Naive thymus-derived CD4-positive, alpha-beta T cell (primary cell): ENCODE results near the gene SEPHS2. TPM values are rescaled to one million over a fixed set of nuclear protein-coding genes. Genes with fewer than 3 reads are reported as not detected.
A peak's percentile ranks its signal among the peaks of the same experiment; 100 is the strongest.

Source experiments
- ATAC-seq: fragments of 150-1000 bp; cut with Tn5 transposase; 2 replicates; pipeline ENCODE4 v1.10.0; 2021; ENCODE audit warnings: mild to moderate bottlenecking, moderate library complexity
- CTCF ChIA-PET: fragments of 350-600 bp; sonication (Branson Sonifier 250); formaldehyde crosslinking; loops from one replicate; lab custom pipeline; 2021; ENCODE audit warnings: antibody characterized with exemption; lab: Charles Lee
- POLR2A ChIA-PET: fragments of 350-600 bp; sonication (Branson Sonifier 250); formaldehyde crosslinking; loops from one replicate; lab custom pipeline; 2021; ENCODE audit warnings: antibody characterized with exemption, inconsistent platforms; lab: Charles Lee
- DNase-seq, 9 donors: peaks; one replicate each; pipeline versions ENCODE4 v3.0.0 to v3.0.0-alpha.2; 2020 to 2022; ENCODE audit warnings: mixed read lengths in 1 of 9
- H3K27ac ChIP-seq: one replicate; pipeline ENCODE4 v1.7.0; 2013; ENCODE audit warnings: mild to moderate bottlenecking, low read depth, low read length, moderate library complexity
- H3K27me3 ChIP-seq, 2 donors: one replicate each; pipeline ENCODE4 v1.7.0; 2013; ENCODE audit warnings: low read length in 2 of 2, mild to moderate bottlenecking in 2 of 2, moderate library complexity in 2 of 2; ENCODE audit not compliant: control insufficient read depth in 2 of 2, insufficient read depth in 2 of 2
- H3K36me3 ChIP-seq, 3 experiments: 1 replicate in 2 of 3; 2 replicates in 1 of 3; pipeline ENCODE4 v1.7.0; 2013; ENCODE audit warnings: low read length in 3 of 3, mild to moderate bottlenecking in 3 of 3, moderate library complexity in 1 of 3; ENCODE audit not compliant: insufficient read depth in 3 of 3, control insufficient read depth in 2 of 3
- H3K4me1 ChIP-seq, 2 donors: one replicate each; pipeline ENCODE4 v1.7.0; 2013; ENCODE audit warnings: low read length in 2 of 2, mild to moderate bottlenecking in 2 of 2, moderate library complexity in 1 of 2; ENCODE audit not compliant: control insufficient read depth in 2 of 2, insufficient read depth in 2 of 2
- H3K4me3 ChIP-seq: 2 replicates; pipeline ENCODE4 v1.7.0; 2013; ENCODE audit warnings: mild to moderate bottlenecking, low read length
- H3K9me3 ChIP-seq, 3 experiments: 1 replicate in 2 of 3; 2 replicates in 1 of 3; pipeline ENCODE4 v1.7.0; 2013; ENCODE audit warnings: low read length in 3 of 3; ENCODE audit not compliant: control insufficient read depth in 2 of 3
- H3K27ac Mint-ChIP-seq, 9 donors: one replicate each; pipeline ENCODE4 v1.8.0; 2020 to 2022; ENCODE audit warnings: mixed read lengths in 9 of 9, mild to moderate bottlenecking in 8 of 9, moderate library complexity in 5 of 9, inconsistent platforms in 2 of 9
- H3K27me3 Mint-ChIP-seq, 5 donors: one replicate each; pipeline ENCODE4 v1.8.0; 2021 to 2022; ENCODE audit warnings: mixed read lengths in 5 of 5, mild to moderate bottlenecking in 1 of 5
- H3K36me3 Mint-ChIP-seq, 5 donors: one replicate each; pipeline ENCODE4 v1.8.0; 2020 to 2022; ENCODE audit warnings: mixed read lengths in 5 of 5, mild to moderate bottlenecking in 3 of 5, inconsistent platforms in 1 of 5
- H3K4me1 Mint-ChIP-seq, 7 donors: one replicate each; pipeline ENCODE4 v1.8.0; 2020 to 2022; ENCODE audit warnings: mixed read lengths in 7 of 7, mild to moderate bottlenecking in 3 of 7, inconsistent platforms in 1 of 7
- H3K4me3 Mint-ChIP-seq, 10 donors: one replicate each; pipeline ENCODE4 v1.8.0; 2020 to 2022; ENCODE audit warnings: mild to moderate bottlenecking in 10 of 10, mixed read lengths in 10 of 10, moderate library complexity in 6 of 10, inconsistent platforms in 2 of 10
- H3K9me3 Mint-ChIP-seq, 11 donors: one replicate each; pipeline ENCODE4 v1.8.0; 2020 to 2022; ENCODE audit warnings: mixed read lengths in 11 of 11, mild to moderate bottlenecking in 4 of 11, inconsistent platforms in 1 of 11, moderate library complexity in 1 of 11
- intact Hi-C, 2 donors: fragments of 100-400 bp; cut with micrococcal nuclease; formaldehyde crosslinking; loops; one replicate each; pipeline ENCODE4 v1.15.1; 2023
- polyA plus RNA-seq, 2 donors: library from polyadenylated mRNA; unstranded; fragments of 300-500 nt; fragmentation: Illumina TruSeq; gene quantifications; one replicate each; pipeline ENCODE4 v1.2.3, GENCODE V29; 2021
- total RNA-seq, 6 experiments: library from RNA in 5 of 6; stranded (reverse) in 5 of 6; gene quantifications; 1 replicate in 5 of 6; 2 replicates in 1 of 6; pipeline ENCODE4 v1.2.3 and lab custom pipeline; 2021 to 2026

Gene SEPHS2
- total and polyA plus RNA-seq, 7 experiments from 2014 or later = 20.9 to 83.9 (median 50.3) TPM

DNA sequence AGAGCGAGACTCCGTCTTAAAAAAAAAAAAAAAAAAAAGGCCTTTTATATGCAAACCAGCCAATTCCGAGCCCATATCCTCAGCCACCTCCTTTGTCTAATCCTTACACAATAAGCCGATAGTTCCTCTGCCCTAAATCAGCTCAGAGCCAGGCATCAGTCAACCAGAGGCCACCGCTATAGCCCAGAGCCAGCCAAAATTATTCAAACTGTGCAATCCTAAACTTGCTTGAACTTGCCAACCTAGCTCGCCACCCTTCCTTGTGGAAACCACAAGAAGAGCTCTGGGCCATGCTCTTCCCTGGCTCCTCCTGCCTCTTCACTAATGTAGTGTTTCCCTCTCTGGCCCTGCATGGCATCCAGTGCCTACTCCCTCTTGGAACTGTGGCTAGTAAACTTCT lies 44.5 kb upstream of the SEPHS2 start:
- H3K27ac Mint-ChIP-seq = peak overlapping the region in 8 of 9 donors; percentile 34 to 92 (median 58)
- H3K36me3 ChIP-seq = peaks cover 20 to 85% (median 38%) of the 10 kb centered on the region in 3 experiments
- no peaks in the 10 kb centered on the region for H3K9me3 ChIP-seq
- H3K27ac ChIP-seq = no peak overlapping the region
- no peak overlapping the region for H3K4me3 ChIP-seq
- peaks cover 0 to 7% of the 10 kb centered on the region in 2 donors for H3K4me1 ChIP-seq
- CTCF ChIA-PET = interaction anchor here (1.0 kb wide), 1 partner anchor 56 kb away, joined by 3 read pairs; no protein-coding TSS in a partner anchor
- peaks cover 15 to 44% (median 27%) of the 10 kb centered on the region in 5 donors for H3K36me3 Mint-ChIP-seq
- DNase-seq = no peak
- POLR2A ChIA-PET = interaction anchor here (0.7 to 2.6 kb wide), 8 partner anchors 10 to 207 kb away, joined by 3 to 10 read pairs (median 4); partner anchors contain the start of gene DCTPP1
- no peak for ATAC-seq
- H3K4me1 Mint-ChIP-seq = peaks cover 16 to 48% (median 29%) of the 10 kb centered on the region in 7 donors
- peaks cover 0 to 2% (median 0%) of the 10 kb centered on the region in 11 donors for H3K9me3 Mint-ChIP-seq
- H3K27me3 Mint-ChIP-seq = no peaks in the 10 kb centered on the region
- H3K4me3 Mint-ChIP-seq = no peak overlapping the region
- intact Hi-C loops = no loop called here
- no peaks in the 10 kb centered on the region for H3K27me3 ChIP-seq

DNA sequence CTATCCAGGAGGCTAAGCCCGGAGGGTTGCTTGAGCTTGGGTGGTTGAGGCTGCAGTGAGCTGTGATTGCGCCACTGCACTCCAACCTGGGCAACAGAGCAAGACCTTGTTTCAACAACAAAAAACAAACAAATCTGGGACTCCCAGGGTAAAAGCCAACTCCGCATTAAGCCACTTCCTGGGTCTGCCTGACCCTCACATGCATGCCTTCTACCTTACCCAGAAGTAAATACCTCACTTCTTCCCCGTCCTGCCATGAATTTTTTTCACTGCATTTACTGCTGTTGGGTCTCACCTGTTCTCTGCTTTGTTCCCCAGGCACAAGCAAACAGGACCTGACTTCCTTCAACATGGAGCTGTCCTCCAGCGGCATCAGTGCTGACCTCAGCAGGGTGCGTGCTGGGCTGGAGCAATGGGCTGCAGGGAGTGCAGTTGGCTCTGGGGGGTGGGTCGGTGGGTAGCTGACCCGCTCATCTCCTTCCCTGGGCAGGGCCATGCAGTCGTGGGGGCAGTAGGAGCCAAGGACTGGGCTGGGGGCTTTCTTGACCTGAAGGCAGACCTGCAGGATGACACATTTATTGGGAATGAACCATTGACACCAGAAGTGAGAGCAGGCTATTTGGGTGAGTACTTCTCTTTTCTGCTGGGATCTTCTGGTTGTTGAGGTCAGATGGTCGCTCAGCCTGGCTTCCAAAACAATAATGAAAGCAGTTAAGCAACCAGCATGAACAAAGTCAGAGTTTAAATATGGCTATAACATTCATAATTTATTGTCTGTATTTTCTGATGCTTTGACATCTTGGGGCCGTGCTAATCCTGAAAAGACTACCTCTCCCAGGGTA lies 43.3 kb upstream of the SEPHS2 start:
- DNase-seq = no peak
- H3K27ac Mint-ChIP-seq = peak overlapping the region in 8 of 9 donors; percentile 40 to 83 (median 72)
- intact Hi-C loops = no loop called here
- no peaks in the 10 kb centered on the region for H3K27me3 ChIP-seq
- no peaks in the 10 kb centered on the region for H3K27me3 Mint-ChIP-seq
- ChIA-PET CTCF (interaction anchor here (0.6 kb wide), 1 partner anchor 70 kb away, joined by 4 read pairs; no protein-coding TSS in a partner anchor), POLR2A (interaction anchor here (0.9 to 1.9 kb wide), 5 partner anchors 16 to 121 kb away, joined by 3 to 6 read pairs (median 3); partner anchors contain the start of gene ZNF689)
- no peak for ATAC-seq
- H3K36me3 Mint-ChIP-seq = peaks cover 15 to 46% (median 20%) of the 10 kb centered on the region in 5 donors
- peaks cover 0 to 2% (median 0%) of the 10 kb centered on the region in 11 donors for H3K9me3 Mint-ChIP-seq
- H3K36me3 ChIP-seq = peaks cover 12 to 85% (median 30%) of the 10 kb centered on the region in 3 experiments
- peaks cover 0 to 7% of the 10 kb centered on the region in 2 donors for H3K4me1 ChIP-seq
- peak overlapping the region; percentile 32 for H3K27ac ChIP-seq
- peaks cover 16 to 51% (median 27%) of the 10 kb centered on the region in 7 donors for H3K4me1 Mint-ChIP-seq
- H3K4me3 ChIP-seq = no peak overlapping the region
- no peaks in the 10 kb centered on the region for H3K9me3 ChIP-seq
- no peak overlapping the region for H3K4me3 Mint-ChIP-seq

DNA sequence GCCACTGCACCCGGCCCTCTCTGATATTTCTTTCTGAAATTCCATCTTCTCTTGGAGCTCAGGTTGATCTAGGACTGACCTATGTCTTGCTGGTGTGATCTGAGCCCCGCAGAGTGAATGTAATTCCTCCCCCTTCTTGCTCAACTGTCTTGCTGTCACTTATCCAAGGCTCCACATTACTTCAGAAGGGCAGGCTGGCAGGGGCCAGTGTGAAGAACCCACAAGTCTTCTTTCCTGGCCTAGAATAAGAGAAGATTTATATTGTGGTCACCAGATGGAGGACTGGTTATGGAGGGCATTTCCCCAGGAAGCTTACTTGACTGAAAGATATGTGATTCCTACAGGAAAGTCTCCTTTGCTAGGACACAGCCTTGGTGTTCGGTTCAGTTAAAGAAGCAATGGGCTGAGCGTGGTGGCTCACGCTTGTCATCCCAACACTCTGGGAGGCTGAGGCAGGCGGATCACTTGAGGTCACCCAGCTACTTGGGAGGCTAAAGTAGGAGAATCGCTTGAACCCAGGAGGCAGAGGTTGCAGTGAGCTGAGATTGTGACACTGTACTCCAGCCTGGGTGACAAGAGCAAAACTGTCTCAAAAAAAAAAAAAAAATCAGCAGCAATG lies 40.3 kb upstream of the SEPHS2 start:
- Mint-ChIP-seq H3K9me3 (peaks cover 0 to 2% (median 0%) of the 10 kb centered on the region in 11 donors), H3K4me3 (peak overlapping the region in 1 of 10 donors; percentile 17), H3K27ac (peak overlapping the region; percentile 47 to 90 (median 71)), H3K36me3 (peaks cover 19 to 57% (median 22%) of the 10 kb centered on the region in 5 donors), H3K27me3 (no peaks in the 10 kb centered on the region), H3K4me1 (peaks cover 18 to 58% (median 30%) of the 10 kb centered on the region in 7 donors)
- ATAC-seq = no peak
- peaks cover 0 to 11% of the 10 kb centered on the region in 2 donors for H3K4me1 ChIP-seq
- no peak overlapping the region for H3K4me3 ChIP-seq
- ChIA-PET POLR2A (interaction anchor here (0.6 to 1.8 kb wide), 7 partner anchors 9 to 66 kb away, joined by 3 to 7 read pairs (median 5); no protein-coding TSS in a partner anchor), CTCF (interaction anchor here (0.7 kb wide), 1 partner anchor 14 kb away, joined by 5 read pairs; no protein-coding TSS in a partner anchor)
- H3K27me3 ChIP-seq = no peaks in the 10 kb centered on the region
- intact Hi-C loops = no loop called here
- H3K9me3 ChIP-seq = no peaks in the 10 kb centered on the region
- peak overlapping the region; percentile 43 for H3K27ac ChIP-seq
- DNase-seq = no peak
- peaks cover 18 to 98% (median 48%) of the 10 kb centered on the region in 3 experiments for H3K36me3 ChIP-seq

DNA sequence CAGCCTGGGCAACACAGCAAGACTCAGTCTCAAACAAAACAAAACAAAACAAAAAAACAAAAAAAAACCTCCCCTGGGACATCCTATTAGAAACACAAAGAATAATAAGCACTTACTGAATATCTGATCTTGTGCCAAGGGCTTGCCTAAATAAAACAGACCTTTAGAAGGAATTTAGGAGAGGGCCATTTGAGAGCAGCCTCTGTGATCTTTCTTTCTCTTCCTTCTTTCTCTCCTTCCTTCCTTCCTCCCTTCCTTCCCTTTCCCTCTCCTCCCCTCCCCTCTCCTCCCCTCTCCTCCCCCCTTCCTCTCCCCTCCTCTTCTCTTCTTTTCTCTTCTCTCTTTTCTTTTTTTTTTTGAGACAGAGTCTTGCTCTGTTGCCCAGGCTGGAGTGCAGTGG lies 39.2 kb upstream of the SEPHS2 start:
- H3K4me1 ChIP-seq = peaks cover 0 to 21% of the 10 kb centered on the region in 2 donors
- ATAC-seq = no peak
- no peaks in the 10 kb centered on the region for H3K9me3 ChIP-seq
- intact Hi-C loops = no loop called here
- H3K36me3 ChIP-seq = peaks cover 18 to 98% (median 58%) of the 10 kb centered on the region in 3 experiments
- H3K27ac Mint-ChIP-seq = peak overlapping the region in 7 of 9 donors; percentile 41 to 82 (median 68)
- no peak overlapping the region for H3K27ac ChIP-seq
- peaks cover 0 to 2% (median 0%) of the 10 kb centered on the region in 11 donors for H3K9me3 Mint-ChIP-seq
- CTCF ChIA-PET = no interaction called here
- no peak for DNase-seq
- no peaks in the 10 kb centered on the region for H3K27me3 Mint-ChIP-seq
- peaks cover 16 to 58% (median 23%) of the 10 kb centered on the region in 5 donors for H3K36me3 Mint-ChIP-seq
- H3K4me3 Mint-ChIP-seq = peak overlapping the region in 1 of 10 donors; percentile 12
- POLR2A ChIA-PET = interaction anchor here (0.7 to 3.3 kb wide), 6 partner anchors 13 to 111 kb away, joined by 3 to 22 read pairs (median 5); partner anchors contain the start of genes DCTPP1 and ITGAL
- H3K4me3 ChIP-seq = no peak overlapping the region
- peaks cover 18 to 61% (median 35%) of the 10 kb centered on the region in 7 donors for H3K4me1 Mint-ChIP-seq
- H3K27me3 ChIP-seq = no peaks in the 10 kb centered on the region

DNA sequence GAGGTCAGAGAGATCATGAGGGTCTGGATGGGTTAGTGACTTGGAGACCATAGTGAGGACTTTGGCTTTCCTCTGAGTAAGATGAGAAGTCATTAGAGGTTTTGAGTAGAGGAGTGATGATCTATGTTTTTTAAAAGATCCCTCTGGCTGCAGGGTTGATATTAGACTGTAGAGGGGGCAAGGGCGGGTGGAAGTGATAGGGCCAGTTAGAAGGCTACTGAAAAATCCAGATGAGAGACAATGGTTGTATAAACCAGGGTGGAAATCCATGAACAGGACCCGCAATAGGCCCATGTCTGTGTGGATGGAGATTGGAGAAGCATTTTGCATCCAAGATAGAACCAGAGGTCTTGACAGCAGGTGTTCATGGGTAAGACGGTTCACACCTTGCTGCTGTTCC lies 36.7 kb upstream of the SEPHS2 start:
- intact Hi-C loops = no loop called here
- Mint-ChIP-seq H3K9me3 (peaks cover 0 to 2% (median 0%) of the 10 kb centered on the region in 11 donors), H3K4me1 (peaks cover 35 to 65% (median 48%) of the 10 kb centered on the region in 7 donors), H3K4me3 (peak overlapping the region in 7 of 10 donors; percentile 2 to 64 (median 10)), H3K27me3 (no peaks in the 10 kb centered on the region), H3K36me3 (peaks cover 12 to 57% (median 18%) of the 10 kb centered on the region in 5 donors), H3K27ac (peak overlapping the region; percentile 57 to 99 (median 86))
- DNase-seq (peak in 2 of 9 donors; percentile 18 to 21), ATAC-seq (peak; percentile 42)
- Histone ChIP-seq H3K4me3 (no peak overlapping the region), H3K4me1 (peaks cover 7 to 36% of the 10 kb centered on the region in 2 donors), H3K27ac (peak overlapping the region; percentile 0), H3K9me3 (no peaks in the 10 kb centered on the region), H3K27me3 (no peaks in the 10 kb centered on the region), H3K36me3 (peaks cover 23 to 92% (median 64%) of the 10 kb centered on the region in 3 experiments)
- ChIA-PET CTCF (interaction anchor here (1.3 kb wide), 2 partner anchors 32 to 53 kb away, joined by 3 read pairs; no protein-coding TSS in a partner anchor), POLR2A (interaction anchor here (0.6 to 3.7 kb wide), 6 partner anchors 10 to 447 kb away, joined by 3 to 22 read pairs (median 6); partner anchors contain the start of genes ITGAL and SEPHS2)
